Activated CD8-positive, alpha-beta T cell treated with anti-CD3 and anti-CD28 coated beads, Interleukin-2, amount 10 ng/mL, durations not matched to agents 7 days and 5 days (primary cell): ENCODE results near the gene PRMT3. TPM values are rescaled to one million over a fixed set of nuclear protein-coding genes. Genes with fewer than 3 reads are reported as not detected.
"Not testable (repeated sequence)": the region's sequence is repeated elsewhere in the genome, so short reads cannot be mapped to it uniquely, and the experiment has no call there.

Experiments used
- ATAC-seq: fragments of 150-1000 bp; cut with Tn5 transposase; one replicate; pipeline ENCODE4 v1.10.0; 2021; ENCODE audit warnings: moderate library complexity
- CTCF ChIA-PET: fragments of 350-600 bp; sonication (Branson Sonifier 250); formaldehyde crosslinking; loops from one replicate; lab custom pipeline; 2021; ENCODE audit warnings: antibody characterized with exemption; lab: Charles Lee
- POLR2A ChIA-PET: fragments of 350-600 bp; sonication (Branson Sonifier 250); formaldehyde crosslinking; loops from one replicate; lab custom pipeline; 2021; ENCODE audit warnings: antibody characterized with exemption; lab: Charles Lee
- DNase-seq: peaks from one replicate; pipeline ENCODE4 v3.0.0-alpha.2; 2020
- H3K27ac Mint-ChIP-seq: one replicate; pipeline ENCODE4 v1.8.0; 2021; ENCODE audit warnings: mild to moderate bottlenecking, mixed read lengths
- H3K27me3 Mint-ChIP-seq: one replicate; pipeline ENCODE4 v1.8.0; 2021; ENCODE audit warnings: low read depth, mixed read lengths
- H3K36me3 Mint-ChIP-seq: one replicate; pipeline ENCODE4 v1.8.0; 2021; ENCODE audit warnings: low read depth, mixed read lengths
- H3K4me1 Mint-ChIP-seq: one replicate; pipeline ENCODE4 v1.8.0; 2021; ENCODE audit warnings: low read depth, mixed read lengths
- H3K4me3 Mint-ChIP-seq: one replicate; pipeline ENCODE4 v1.8.0; 2021; ENCODE audit warnings: mild to moderate bottlenecking, mixed read lengths
- H3K9me3 Mint-ChIP-seq: one replicate; pipeline ENCODE4 v1.8.0; 2022; ENCODE audit warnings: mixed read lengths; ENCODE audit not compliant: insufficient read depth
- total RNA-seq, 2 experiments: library from RNA; stranded (reverse); gene quantifications; one replicate each; pipeline ENCODE4 v1.2.3, GENCODE V29; 2021

PRMT3 gene
- total RNA-seq, 2 experiments from 2014 or later = 17.1 to 19.9 TPM

DNA sequence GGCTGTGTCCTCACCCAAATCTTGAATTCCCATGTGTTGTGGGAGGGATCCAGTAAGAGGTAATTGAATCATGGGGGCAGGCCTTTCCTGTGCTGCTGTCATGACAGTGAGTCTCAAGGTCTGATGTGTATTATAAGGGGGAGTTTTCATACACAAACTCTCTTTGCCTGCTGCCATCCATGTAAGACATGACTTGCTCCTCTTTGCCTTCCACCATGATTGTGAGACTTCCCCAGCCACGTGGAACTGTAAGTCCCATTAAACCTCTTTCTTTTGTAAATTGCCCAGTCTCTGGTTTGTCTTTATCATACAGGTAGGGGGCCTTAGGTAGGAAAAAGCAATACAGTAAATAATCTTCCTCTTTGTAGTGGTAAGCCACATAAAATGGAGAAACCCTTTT is 96.9 kb downstream of the PRMT3 start:
- H3K27ac Mint-ChIP-seq, H3K4me3 Mint-ChIP-seq, H3K4me1 Mint-ChIP-seq, CTCF ChIA-PET, ATAC-seq, POLR2A ChIA-PET, H3K27me3 Mint-ChIP-seq, DNase-seq, H3K9me3 Mint-ChIP-seq: not testable (repeated sequence)
- H3K36me3 Mint-ChIP-seq = peaks cover 28% of the 10 kb centered on the region

DNA sequence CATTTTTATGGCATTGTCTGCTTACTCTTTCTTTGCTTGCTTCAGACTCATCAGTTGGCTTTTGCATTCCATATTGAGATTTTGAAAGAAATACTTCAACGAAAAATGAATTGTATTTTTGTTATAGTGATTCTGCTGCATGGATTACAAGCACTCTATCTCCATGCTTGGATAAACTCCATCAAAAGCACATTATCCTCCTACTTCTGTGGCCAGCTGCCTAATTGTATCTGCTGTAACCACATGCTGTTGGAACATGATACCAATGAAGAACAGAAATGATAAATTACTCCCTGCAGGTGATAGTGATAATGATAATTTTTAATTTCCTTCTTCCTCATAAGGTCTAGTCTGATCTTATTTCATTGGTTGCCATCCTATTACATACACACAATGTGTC is 100.8 kb downstream of the PRMT3 start:
- Mint-ChIP-seq H3K27ac (no peak overlapping the region), H3K36me3 (peaks cover 12% of the 10 kb centered on the region), H3K27me3 (no peaks in the 10 kb centered on the region), H3K9me3 (no peaks in the 10 kb centered on the region), H3K4me1 (no peaks in the 10 kb centered on the region), H3K4me3 (no peak overlapping the region)
- ATAC-seq (no peak), DNase-seq (no peak)
- ChIA-PET POLR2A (no interaction called here), CTCF (interaction anchor here (1.2 kb wide), 1 partner anchor 16 kb away, joined by 3 read pairs; no protein-coding TSS in a partner anchor)

DNA sequence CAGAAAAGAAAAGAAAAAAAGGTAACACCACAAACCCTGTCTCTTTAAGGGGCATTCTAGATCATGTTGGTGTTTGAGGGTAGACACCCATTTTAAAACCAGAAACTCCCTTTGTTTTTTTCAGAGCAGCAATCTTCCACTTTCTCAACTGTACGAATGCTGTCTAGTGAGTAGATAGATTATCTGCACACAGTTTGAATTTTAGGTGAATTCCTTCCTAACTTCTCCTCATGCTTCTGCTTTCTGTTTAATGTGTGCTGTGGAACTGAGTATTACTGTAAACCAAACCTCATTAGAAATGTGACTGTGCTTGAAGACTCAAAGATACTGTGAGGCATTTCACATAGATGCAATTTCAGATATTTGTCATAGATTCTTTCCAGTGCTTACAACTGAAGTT is 102.4 kb downstream of the PRMT3 start:
- DNase-seq = no peak
- H3K4me3 Mint-ChIP-seq = no peak overlapping the region
- H3K9me3 Mint-ChIP-seq = no peaks in the 10 kb centered on the region
- no peak overlapping the region for H3K27ac Mint-ChIP-seq
- POLR2A ChIA-PET = no interaction called here
- no peaks in the 10 kb centered on the region for H3K4me1 Mint-ChIP-seq
- ATAC-seq = no peak
- no peaks in the 10 kb centered on the region for H3K27me3 Mint-ChIP-seq
- CTCF ChIA-PET = no interaction called here
- H3K36me3 Mint-ChIP-seq = peaks cover 10% of the 10 kb centered on the region

DNA sequence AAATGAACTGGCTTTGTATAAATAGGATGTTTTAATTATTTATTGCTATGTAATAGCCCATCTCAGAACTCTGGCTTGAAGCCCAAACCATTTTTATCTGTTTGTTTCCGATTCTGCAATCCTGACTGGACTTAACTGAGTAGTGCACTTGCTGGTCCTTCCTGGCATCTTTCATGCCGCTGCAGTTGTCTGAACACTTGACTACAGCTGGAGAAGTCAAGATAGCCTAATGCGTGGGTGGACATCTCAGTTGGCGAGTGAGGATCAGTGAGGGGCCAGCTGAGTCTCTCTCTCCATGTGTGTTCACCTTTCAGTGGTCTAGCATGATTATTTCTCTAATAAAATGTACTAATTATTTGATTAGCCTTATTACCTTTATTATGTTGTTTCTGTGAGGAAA is 105.8 kb downstream of the PRMT3 start:
- CTCF ChIA-PET = no interaction called here
- no peak for ATAC-seq
- Mint-ChIP-seq H3K9me3 (no peaks in the 10 kb centered on the region), H3K36me3 (peaks cover 22% of the 10 kb centered on the region), H3K4me3 (no peak overlapping the region), H3K27ac (no peak overlapping the region), H3K4me1 (no peaks in the 10 kb centered on the region), H3K27me3 (no peaks in the 10 kb centered on the region)
- POLR2A ChIA-PET = no interaction called here
- DNase-seq = no peak

DNA sequence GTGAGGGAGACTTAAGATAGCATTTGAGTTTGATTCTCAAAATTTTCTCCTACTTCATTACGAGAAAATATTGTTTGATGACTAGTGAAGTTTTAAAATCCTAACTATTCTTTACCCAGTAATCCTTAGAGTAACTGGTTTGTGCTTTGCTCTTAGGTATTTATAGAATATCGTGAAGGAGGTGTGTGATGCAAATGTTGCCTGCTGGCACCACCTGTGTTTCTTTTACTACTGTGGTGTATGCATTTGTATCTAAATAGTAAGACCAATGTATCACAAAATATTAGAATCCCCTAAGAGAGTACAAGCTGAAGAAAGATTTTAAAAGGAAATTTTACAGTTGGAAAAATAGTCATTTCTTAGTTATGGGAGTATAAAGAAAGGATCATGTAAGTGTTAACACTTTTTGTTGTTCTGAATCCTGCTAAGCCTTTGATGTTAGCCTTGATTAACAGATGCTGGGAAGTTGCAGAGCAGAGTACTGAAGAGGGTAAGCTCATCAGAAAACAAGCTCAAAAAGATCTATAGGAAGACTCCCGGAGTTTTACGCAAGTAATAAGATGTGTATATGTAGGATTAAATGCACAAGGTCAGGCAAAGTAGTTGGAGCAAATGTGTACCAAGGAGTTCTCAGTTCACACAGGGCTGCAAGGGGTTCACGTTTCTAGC is 109.7 kb downstream of the PRMT3 start:
- Mint-ChIP-seq H3K4me3 (no peak overlapping the region), H3K9me3 (no peaks in the 10 kb centered on the region), H3K27me3 (no peaks in the 10 kb centered on the region), H3K27ac (no peak overlapping the region), H3K4me1 (no peaks in the 10 kb centered on the region), H3K36me3 (peaks cover 23% of the 10 kb centered on the region)
- ATAC-seq (no peak), DNase-seq (no peak)
- ChIA-PET CTCF (interaction anchor here (1.3 kb wide), 1 partner anchor 11 kb away, joined by 4 read pairs; no protein-coding TSS in a partner anchor), POLR2A (no interaction called here)

DNA sequence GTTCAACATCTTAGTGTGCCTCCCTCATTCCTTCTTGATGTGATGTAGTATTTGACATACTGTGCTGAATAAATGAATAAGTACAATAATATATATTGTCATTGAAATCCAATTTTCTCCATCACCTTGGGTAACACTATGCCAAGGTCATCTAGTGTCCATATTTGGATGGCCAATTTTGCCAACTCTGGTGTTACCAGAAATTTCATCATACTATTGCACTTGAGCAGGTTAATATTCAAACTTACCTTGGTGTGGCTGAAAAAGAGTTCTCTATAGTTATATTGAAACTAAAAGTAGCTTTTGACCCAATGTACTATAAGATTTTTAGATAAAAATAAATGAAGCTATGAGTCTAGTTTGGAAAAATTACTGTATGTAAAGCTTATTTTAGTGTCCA is 113.7 kb downstream of the PRMT3 start:
- Mint-ChIP-seq H3K4me1 (no peaks in the 10 kb centered on the region), H3K27me3 (no peaks in the 10 kb centered on the region), H3K36me3 (peaks cover 13% of the 10 kb centered on the region), H3K9me3 (no peaks in the 10 kb centered on the region), H3K4me3 (no peak overlapping the region), H3K27ac (no peak overlapping the region)
- ChIA-PET CTCF (interaction anchor here (1.3 to 1.4 kb wide), 2 partner anchors 9 to 104 kb away, joined by 3 to 4 read pairs; no protein-coding TSS in a partner anchor), POLR2A (no interaction called here)
- ATAC-seq (no peak), DNase-seq (no peak)

DNA sequence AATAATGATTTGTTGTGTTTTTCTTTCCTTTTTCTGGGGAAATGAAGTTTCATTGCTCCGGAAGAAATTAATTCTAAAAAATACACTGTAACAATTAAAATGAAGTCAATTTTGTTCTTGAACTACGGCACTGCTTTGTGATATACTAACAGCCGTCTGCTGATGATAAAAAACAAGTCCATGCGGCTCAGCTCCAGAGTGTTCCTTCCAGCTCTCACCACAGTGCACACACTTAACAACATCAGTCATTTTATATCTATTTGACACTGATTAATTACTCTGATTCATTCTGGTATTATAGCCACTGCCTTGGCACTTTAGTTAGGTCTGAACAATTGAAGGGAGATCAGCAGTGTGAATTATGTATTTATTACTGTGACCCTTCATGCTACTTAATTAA is 114.5 kb downstream of the PRMT3 start:
- Mint-ChIP-seq H3K36me3 (peaks cover 11% of the 10 kb centered on the region), H3K9me3 (no peaks in the 10 kb centered on the region), H3K27me3 (no peaks in the 10 kb centered on the region), H3K4me1 (no peaks in the 10 kb centered on the region), H3K27ac (no peak overlapping the region), H3K4me3 (no peak overlapping the region)
- POLR2A ChIA-PET = interaction anchor here (0.6 kb wide), 1 partner anchor 263 kb away, joined by 3 read pairs; no protein-coding TSS in a partner anchor
- DNase-seq (no peak), ATAC-seq (no peak)
- CTCF ChIA-PET = interaction anchor here (0.5 to 1.4 kb wide), 3 partner anchors 9 to 109 kb away, joined by 3 to 4 read pairs (median 3); no protein-coding TSS in a partner anchor

DNA sequence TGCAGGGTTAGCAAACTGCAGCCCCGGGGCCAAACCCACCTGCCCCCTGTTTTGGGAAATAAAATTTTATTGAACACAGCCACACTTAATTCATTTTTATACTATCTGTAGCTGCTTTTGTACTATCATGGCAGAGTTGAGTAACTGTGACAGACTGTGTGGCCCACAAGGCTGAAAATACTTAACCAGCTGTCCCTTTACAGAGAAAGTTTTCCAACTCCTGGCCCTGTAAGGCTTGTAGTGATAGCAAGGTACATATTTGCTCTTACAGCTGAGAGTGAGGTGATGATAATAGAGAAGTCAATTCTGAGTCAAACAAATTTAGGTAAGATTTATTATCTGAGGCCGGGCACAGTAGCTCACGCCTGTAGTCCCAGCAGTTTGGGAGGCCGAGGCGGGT is 124.5 kb downstream of the PRMT3 start:
- DNase-seq (no peak), ATAC-seq (no peak)
- Mint-ChIP-seq H3K36me3 (peaks cover 7% of the 10 kb centered on the region), H3K4me1 (no peaks in the 10 kb centered on the region), H3K9me3 (no peaks in the 10 kb centered on the region), H3K4me3 (no peak overlapping the region), H3K27ac (no peak overlapping the region), H3K27me3 (no peaks in the 10 kb centered on the region)
- CTCF ChIA-PET = no interaction called here
- POLR2A ChIA-PET = no interaction called here

DNA sequence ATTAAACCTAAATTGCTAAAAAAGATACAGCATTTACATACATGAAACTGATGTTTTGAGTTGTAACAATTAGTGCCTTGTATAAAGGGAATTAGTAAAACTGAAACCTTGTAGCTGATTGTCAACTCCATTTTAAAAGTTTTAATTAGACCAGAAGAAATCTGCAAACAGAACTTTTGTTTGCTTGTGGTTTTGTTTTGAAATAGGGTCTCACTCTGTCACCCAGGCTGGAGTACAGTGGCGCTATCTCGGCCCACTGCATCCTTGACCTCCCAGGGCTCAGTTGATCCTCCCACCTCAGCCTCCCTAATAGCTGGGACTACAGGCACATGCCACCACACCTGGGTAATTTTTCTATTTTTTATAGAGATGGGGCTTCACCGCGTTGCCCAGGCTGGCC is 125.4 kb downstream of the PRMT3 start:
- POLR2A ChIA-PET = no interaction called here
- CTCF ChIA-PET = no interaction called here
- no peaks in the 10 kb centered on the region for H3K27me3 Mint-ChIP-seq

DNA sequence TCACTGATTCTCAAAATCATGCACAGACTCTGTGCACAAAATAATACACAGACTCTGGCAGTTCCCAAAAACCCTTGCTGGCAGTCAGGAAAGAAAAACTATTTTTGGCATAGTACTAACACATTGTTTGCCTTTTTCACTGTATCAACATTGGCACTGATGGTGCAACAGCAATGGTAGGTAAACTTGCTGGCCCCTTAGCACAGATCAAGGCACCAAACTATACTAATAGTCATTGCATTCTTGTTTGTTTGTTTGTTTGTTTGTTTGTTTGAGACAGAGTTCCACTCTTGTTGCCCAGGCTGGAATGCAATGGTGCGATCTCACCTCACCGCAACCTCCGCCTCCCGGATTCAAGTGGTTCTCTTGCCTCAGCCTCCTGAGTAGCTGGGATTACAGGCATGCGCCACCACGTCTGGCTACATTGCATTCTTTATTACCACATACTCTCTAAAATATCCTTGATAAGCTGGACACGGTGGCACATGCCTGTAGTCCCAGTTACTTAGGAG is 130.9 kb downstream of the PRMT3 start:
- Mint-ChIP-seq H3K27me3 (peaks cover 9% of the 10 kb centered on the region), H3K27ac (no peak overlapping the region), H3K4me1 (no peaks in the 10 kb centered on the region), H3K9me3 (no peaks in the 10 kb centered on the region), H3K4me3 (no peak overlapping the region), H3K36me3 (no peaks in the 10 kb centered on the region)
- DNase-seq = no peak
- ChIA-PET CTCF (no interaction called here), POLR2A (no interaction called here)
- ATAC-seq = no peak

More for the DNA sequence above, 125.4 kb downstream of the PRMT3 start:
- ATAC-seq (no peak), DNase-seq (no peak)
- Mint-ChIP-seq H3K9me3 (no peaks in the 10 kb centered on the region), H3K4me1 (no peaks in the 10 kb centered on the region), H3K36me3 (peaks cover 5% of the 10 kb centered on the region), H3K4me3 (no peak overlapping the region), H3K27ac (no peak overlapping the region)

DNA sequence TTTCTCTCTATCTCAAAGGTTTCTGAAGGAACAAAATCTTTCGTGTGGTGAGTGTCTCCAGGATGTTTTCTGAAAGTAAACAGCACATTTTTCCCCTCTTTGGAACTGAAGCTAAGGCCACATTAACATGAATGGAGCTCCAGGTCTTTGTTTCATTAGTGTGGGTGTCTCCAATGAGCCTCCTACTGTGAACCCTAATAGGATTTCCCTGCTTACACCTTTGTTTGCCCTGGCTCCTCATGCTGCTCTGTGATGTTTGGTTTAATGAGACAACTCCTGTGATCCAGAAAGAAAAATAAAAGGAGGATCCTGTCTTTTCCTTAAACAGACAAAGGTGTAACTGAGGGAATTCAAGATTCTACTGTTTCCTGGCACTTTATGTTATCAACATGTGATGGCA is 135.0 kb downstream of the PRMT3 start:
- H3K27me3 Mint-ChIP-seq = peaks cover 9% of the 10 kb centered on the region
- ChIA-PET CTCF (no interaction called here), POLR2A (no interaction called here)
- ATAC-seq (no peak), DNase-seq (no peak)
- H3K27ac Mint-ChIP-seq = no peak overlapping the region
- H3K36me3 Mint-ChIP-seq = no peaks in the 10 kb centered on the region
- no peaks in the 10 kb centered on the region for H3K4me1 Mint-ChIP-seq
- H3K4me3 Mint-ChIP-seq = no peak overlapping the region
- H3K9me3 Mint-ChIP-seq = no peaks in the 10 kb centered on the region

DNA sequence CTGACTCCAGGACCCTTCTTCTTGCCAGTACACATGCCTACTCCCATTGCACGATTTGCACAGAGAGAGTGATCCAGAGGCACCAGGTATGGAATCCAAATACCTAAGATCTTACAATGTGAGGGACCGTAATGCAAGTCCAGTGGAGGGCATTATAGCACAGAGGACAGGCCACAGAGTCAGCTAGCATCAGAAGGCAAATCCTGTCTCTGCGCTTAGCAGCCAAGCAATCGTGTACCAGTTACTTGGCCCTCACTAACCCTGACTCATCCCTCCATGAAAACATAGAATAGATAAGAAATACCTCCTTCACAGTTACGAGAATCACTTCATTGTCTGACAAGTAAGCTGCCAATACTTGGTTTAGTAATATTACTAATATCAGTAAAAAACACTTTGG is 142.2 kb downstream of the PRMT3 start:
- POLR2A ChIA-PET = no interaction called here
- no peak overlapping the region for H3K27ac Mint-ChIP-seq
- CTCF ChIA-PET = interaction anchor here (0.8 kb wide), 1 partner anchor 176 kb away, joined by 3 read pairs; no protein-coding TSS in a partner anchor
- no peaks in the 10 kb centered on the region for H3K36me3 Mint-ChIP-seq
- peaks cover 2% of the 10 kb centered on the region for H3K27me3 Mint-ChIP-seq
- DNase-seq (no peak), ATAC-seq (no peak)
- H3K9me3 Mint-ChIP-seq = no peaks in the 10 kb centered on the region
- H3K4me1 Mint-ChIP-seq = no peaks in the 10 kb centered on the region
- H3K4me3 Mint-ChIP-seq = no peak overlapping the region
